Small intestine (tissue), 7 donors: ENCODE measurements around the gene SARNP. TPM values are rescaled to one million over a fixed set of nuclear protein-coding genes. Genes with fewer than 3 reads are reported as not detected.

Experiments
- DNase-seq, 2 donors: peaks; one replicate each; pipeline versions ENCODE4 v3.0.0 to v3.0.0-alpha.2; 2013
- FAIRE-seq: peaks from 2 replicates; lab custom pipeline; 2012; peaks lifted over from hg19 to GRCh38; lab: Jason Lieb, UNC
- H3K27ac ChIP-seq, 3 donors: one replicate each; pipeline ENCODE4 v1.5.1; 2013; ENCODE audit warnings: low read length in 2 of 3, mild to moderate bottlenecking in 2 of 3, control low read depth in 1 of 3, inconsistent platforms in 1 of 3, low read depth in 1 of 3, moderate library complexity in 1 of 3
- H3K27me3 ChIP-seq, 3 donors: one replicate each; pipeline ENCODE4 v1.6.1; 2013; ENCODE audit warnings: low read length in 3 of 3, inconsistent platforms in 1 of 3; ENCODE audit not compliant: control insufficient read depth in 3 of 3, insufficient read depth in 3 of 3
- H3K36me3 ChIP-seq, 3 donors: one replicate each; pipeline ENCODE4 v1.6.1; 2013; ENCODE audit warnings: low read length in 3 of 3, inconsistent platforms in 1 of 3, low read depth in 1 of 3, mild to moderate bottlenecking in 1 of 3, moderate library complexity in 1 of 3; ENCODE audit not compliant: control insufficient read depth in 3 of 3, insufficient read depth in 2 of 3
- H3K4me1 ChIP-seq, 3 donors: one replicate each; pipeline ENCODE4 v1.6.1; 2013; ENCODE audit warnings: low read length in 2 of 3, inconsistent platforms in 1 of 3, low read depth in 1 of 3, mild to moderate bottlenecking in 1 of 3, moderate library complexity in 1 of 3; ENCODE audit not compliant: control insufficient read depth in 3 of 3, insufficient read depth in 2 of 3
- H3K4me3 ChIP-seq, 3 donors: one replicate each; pipeline ENCODE4 v1.5.1; 2013; ENCODE audit warnings: low read length in 3 of 3, control low read depth in 1 of 3, inconsistent platforms in 1 of 3, low read depth in 1 of 3, mild to moderate bottlenecking in 1 of 3, moderate library complexity in 1 of 3
- H3K9me3 ChIP-seq, 2 donors: one replicate each; pipeline ENCODE4 v1.6.1; 2013; ENCODE audit warnings: low read depth in 1 of 2, low read length in 1 of 2; ENCODE audit not compliant: control insufficient read depth in 2 of 2, insufficient read depth in 1 of 2
- WGBS, 3 donors: extraction: QIAGEN DNeasy Blood & Tissue Kit; methylation state at CpG; one replicate each; pipeline ENCODE4 v1.1.7; 2013; 5-methylcytosine and 5-hydroxymethylcytosine counted together
- polyA plus RNA-seq, 4 donors: library from polyadenylated mRNA; stranded (reverse) in 3 of 4; unstranded in 1 of 4; fragments of 200-250 nt in 3 of 4; fragments of 120-200 nt in 1 of 4; gene quantifications; one replicate each; pipeline versions ENCODE4 v1.2.1 to v1.2.3, GENCODE V29; 2013
- donor health status: healthy with polysubstance abuse.
- donor health status: control.
- donor health status: control.
- donor health status: Bipolar disorder and iron deficiency.
- donor health status: healthy.

Gene SARNP
- polyA plus RNA-seq, 4 donors: 62.8 to 89.8 (median 75.3) TPM

DNA sequence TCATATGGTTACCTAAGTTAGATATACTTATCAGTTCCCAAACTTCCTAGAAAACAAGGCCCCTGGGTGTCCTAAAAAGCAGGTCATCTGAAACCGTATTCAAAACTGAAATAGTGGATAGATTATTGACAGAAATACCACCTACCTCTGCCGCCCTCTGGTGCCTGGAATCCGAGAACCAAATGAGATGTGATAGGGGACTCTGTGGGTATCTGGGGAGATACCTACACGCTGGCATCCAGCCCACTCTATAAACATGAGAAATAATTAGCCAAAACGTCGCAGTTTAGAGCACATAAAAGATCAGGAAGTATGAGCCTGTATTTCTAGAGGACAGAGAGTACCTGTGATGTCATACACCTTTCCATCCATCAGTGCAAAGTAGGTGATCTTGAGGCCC, 4.7 kb upstream of the SARNP start:
- DNase-seq (peak in 1 of 2 donors; percentile 48), FAIRE-seq (no peak)
- peaks cover 2 to 22% (median 6%) of the 10 kb centered on the region in 3 donors for H3K4me1 ChIP-seq
- H3K27ac ChIP-seq: no peak overlapping the region
- no peaks in the 10 kb centered on the region for H3K27me3 ChIP-seq
- H3K9me3 ChIP-seq: no peaks in the 10 kb centered on the region
- no peak overlapping the region for H3K4me3 ChIP-seq
- H3K36me3 ChIP-seq: peaks cover 10 to 39% (median 13%) of the 10 kb centered on the region in 3 donors
- 15 to 41% (median 34%) methylated on average over 6 of the region's 6 CpGs for WGBS, 3 donors

- peaks cover 0 to 27% (median 7%) of the 10 kb centered on the region in 3 donors for H3K4me1 ChIP-seq
- H3K9me3 ChIP-seq: no peaks in the 10 kb centered on the region
- FAIRE-seq (no peak), DNase-seq (no peak)
- H3K4me3 ChIP-seq: no peak overlapping the region
- WGBS, 3 donors: 94 to 97% (median 96%) methylated on average over 1 of the region's 1 CpG
- no peaks in the 10 kb centered on the region for H3K27me3 ChIP-seq
- H3K27ac ChIP-seq: no peak overlapping the region
- H3K36me3 ChIP-seq: peaks cover 10 to 37% (median 13%) of the 10 kb centered on the region in 3 donors
Measured at GRCh38 chr12:55820679-55821078, 3.2 kb upstream of the SARNP start.

DNA sequence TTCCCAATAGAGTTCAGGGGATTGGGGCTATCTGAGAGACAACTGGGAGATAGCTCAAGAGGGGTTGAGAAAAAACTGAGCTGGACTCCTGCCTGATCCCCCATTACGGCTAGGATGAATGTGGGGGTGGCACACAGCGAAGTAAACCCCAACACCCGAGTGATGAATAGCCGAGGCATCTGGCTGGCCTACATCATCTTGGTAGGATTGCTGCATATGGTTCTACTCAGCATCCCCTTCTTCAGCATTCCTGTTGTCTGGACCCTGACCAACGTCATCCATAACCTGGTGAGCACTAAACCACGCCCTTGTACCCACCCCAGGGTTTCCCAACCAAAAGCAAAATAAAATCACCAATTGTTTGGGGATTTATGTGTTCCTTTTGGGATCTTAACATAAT, 1.4 kb upstream of the SARNP start:
- Histone ChIP-seq H3K4me3 (peak overlapping the region in 2 of 3 donors; percentile 71 to 88), H3K9me3 (no peaks in the 10 kb centered on the region), H3K27ac (no peak overlapping the region), H3K27me3 (no peaks in the 10 kb centered on the region), H3K36me3 (peaks cover 10 to 46% (median 13%) of the 10 kb centered on the region in 3 donors), H3K4me1 (peaks cover 0 to 25% (median 7%) of the 10 kb centered on the region in 3 donors)
- FAIRE-seq (no peak), DNase-seq (no peak)
- 66 to 74% (median 67%) methylated on average over 6 of the region's 6 CpGs for WGBS, 3 donors

GRCh38 chr12:55818140-55818728, 710 bp upstream of the SARNP start:
- 0 to 1% (median 1%) methylated on average over 16 to 17 of the region's 17 CpGs for WGBS, 3 donors
- no peak for DNase-seq
- H3K4me1 ChIP-seq: peaks cover 0 to 23% (median 6%) of the 10 kb centered on the region in 3 donors
- H3K27me3 ChIP-seq: no peaks in the 10 kb centered on the region
- no peaks in the 10 kb centered on the region for H3K9me3 ChIP-seq
- peaks cover 10 to 48% (median 13%) of the 10 kb centered on the region in 3 donors for H3K36me3 ChIP-seq
- FAIRE-seq: no peak
- H3K4me3 ChIP-seq: peak overlapping the region; percentile 66 to 88 (median 71)
- H3K27ac ChIP-seq: peak overlapping the region; percentile 56 to 80 (median 67)

GRCh38 chr12:55816881-55817344, 611 bp downstream of the SARNP start:
- 0 to 1% (median 0%) methylated on average over 14 of the region's 14 CpGs for WGBS, 3 donors
- peak overlapping the region; percentile 68 to 91 (median 88) for H3K27ac ChIP-seq
- no peak for DNase-seq
- FAIRE-seq: no peak
- H3K4me1 ChIP-seq: peaks cover 0 to 18% (median 3%) of the 10 kb centered on the region in 3 donors
- no peaks in the 10 kb centered on the region for H3K9me3 ChIP-seq
- H3K27me3 ChIP-seq: no peaks in the 10 kb centered on the region
- peak overlapping the region; percentile 73 to 93 (median 88) for H3K4me3 ChIP-seq
- H3K36me3 ChIP-seq: peaks cover 8 to 38% (median 9%) of the 10 kb centered on the region in 3 donors

DNA sequence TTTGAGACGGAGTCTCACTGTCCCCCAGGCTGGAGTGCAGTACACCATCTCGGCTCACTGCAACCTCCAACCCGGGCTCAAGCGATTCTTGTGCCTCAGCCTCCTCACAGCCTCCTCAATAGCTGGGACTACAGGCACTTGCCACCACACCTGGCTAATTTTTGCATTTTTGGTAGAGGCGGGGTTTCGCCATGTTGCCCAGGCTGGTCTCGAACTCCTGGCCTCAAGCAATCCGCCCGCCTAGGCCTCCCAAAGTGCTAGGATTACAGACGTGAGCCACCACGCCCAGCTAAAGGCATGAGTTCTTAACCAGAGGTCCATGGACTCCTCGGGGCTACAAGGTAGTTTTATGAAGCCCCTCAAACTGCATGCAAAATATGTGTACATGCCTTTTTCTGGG, 2.1 kb downstream of the SARNP start:
- H3K36me3 ChIP-seq: peaks cover 2 to 36% (median 4%) of the 10 kb centered on the region in 3 donors
- H3K9me3 ChIP-seq: no peaks in the 10 kb centered on the region
- no peaks in the 10 kb centered on the region for H3K27me3 ChIP-seq
- FAIRE-seq: no peak
- H3K27ac ChIP-seq: no peak overlapping the region
- no peak for DNase-seq
- no peak overlapping the region for H3K4me3 ChIP-seq
- peaks cover 0 to 18% (median 3%) of the 10 kb centered on the region in 3 donors for H3K4me1 ChIP-seq
- WGBS, 3 donors: 78 to 82% (median 81%) methylated on average over 12 of the region's 12 CpGs

GRCh38 chr12:55814257-55814656, 3.3 kb downstream of the SARNP start:
- no peaks in the 10 kb centered on the region for H3K9me3 ChIP-seq
- H3K4me3 ChIP-seq: no peak overlapping the region
- H3K27me3 ChIP-seq: no peaks in the 10 kb centered on the region
- DNase-seq: no peak
- FAIRE-seq: no peak
- peaks cover 0 to 17% (median 3%) of the 10 kb centered on the region in 3 donors for H3K4me1 ChIP-seq
- H3K36me3 ChIP-seq: peaks cover 0 to 37% (median 4%) of the 10 kb centered on the region in 3 donors
- no peak overlapping the region for H3K27ac ChIP-seq

- Histone ChIP-seq H3K4me3 (no peak overlapping the region), H3K27ac (no peak overlapping the region), H3K36me3 (peaks cover 3 to 47% (median 5%) of the 10 kb centered on the region in 3 donors), H3K4me1 (peaks cover 0 to 11% (median 3%) of the 10 kb centered on the region in 3 donors), H3K27me3 (no peaks in the 10 kb centered on the region), H3K9me3 (no peaks in the 10 kb centered on the region)
- 28 to 39% (median 32%) methylated on average over 1 of the region's 1 CpG for WGBS, 3 donors
- DNase-seq: no peak
- FAIRE-seq: no peak
Measured at GRCh38 chr12:55812088-55812487, 5.4 kb downstream of the SARNP start.
